GM19397 (cell line): ENCODE results near the gene DLST.
A peak's percentile ranks its signal among the peaks of the same experiment; 100 is the strongest.

Experiments
- ATAC-seq: cut with Tn5 transposase; IDR thresholded peaks from one replicate; pipeline ENCODE4 v1.9.1; 2021; ENCODE audit warnings: mild to moderate bottlenecking, moderate library complexity; ENCODE audit not compliant: unreplicated experiment

Gene DLST

GRCh38 chr14:74859757-74860552 lies 21.8 kb upstream of the DLST start:
- ATAC-seq: no peak

DNA sequence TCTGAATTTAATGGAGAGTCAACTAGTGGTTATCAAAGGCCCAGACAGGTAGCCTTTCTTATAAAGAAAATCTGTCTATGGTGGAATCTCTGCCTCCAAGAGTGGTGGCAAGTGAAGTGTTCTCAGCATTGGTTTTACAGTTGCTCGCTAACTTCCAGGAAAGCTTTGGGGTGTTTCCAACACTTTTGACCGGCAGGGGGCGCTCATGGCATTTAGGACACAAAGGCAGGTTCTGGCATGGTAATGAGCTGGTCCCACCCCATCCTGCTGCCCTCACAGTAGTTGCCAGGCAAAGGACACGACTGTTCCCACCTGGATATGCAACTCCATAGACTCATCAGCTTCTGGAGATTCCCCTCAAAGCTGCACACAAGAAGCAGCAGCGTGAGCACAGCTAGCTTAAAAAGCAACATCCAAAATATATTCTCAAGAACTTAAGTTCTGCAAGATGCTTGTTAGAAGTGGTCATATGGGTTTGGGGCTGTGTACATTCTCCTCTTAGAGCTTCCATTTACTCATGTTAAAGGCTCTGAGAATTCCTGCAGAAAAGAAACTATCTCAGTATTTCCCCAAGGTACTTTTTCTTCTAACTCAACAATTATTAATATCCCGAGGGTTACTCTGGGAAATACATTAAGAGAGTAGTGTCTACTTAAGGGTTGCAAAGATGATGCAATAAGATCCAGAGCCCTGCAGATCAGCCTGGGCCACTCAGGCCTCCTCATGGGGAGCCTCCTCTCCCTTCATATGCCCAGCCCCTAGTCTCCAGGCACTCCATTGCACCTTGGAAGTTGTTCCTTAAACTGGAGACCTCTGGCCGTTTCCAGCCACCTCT lies 20.6 kb upstream of the DLST start:
- no peak for ATAC-seq

GRCh38 chr14:74861734-74862090 lies 20.0 kb upstream of the DLST start:
- no peak for ATAC-seq

- ATAC-seq: no peak
Measured at GRCh38 chr14:74863274-74863673, 18.4 kb upstream of the DLST start.

DNA sequence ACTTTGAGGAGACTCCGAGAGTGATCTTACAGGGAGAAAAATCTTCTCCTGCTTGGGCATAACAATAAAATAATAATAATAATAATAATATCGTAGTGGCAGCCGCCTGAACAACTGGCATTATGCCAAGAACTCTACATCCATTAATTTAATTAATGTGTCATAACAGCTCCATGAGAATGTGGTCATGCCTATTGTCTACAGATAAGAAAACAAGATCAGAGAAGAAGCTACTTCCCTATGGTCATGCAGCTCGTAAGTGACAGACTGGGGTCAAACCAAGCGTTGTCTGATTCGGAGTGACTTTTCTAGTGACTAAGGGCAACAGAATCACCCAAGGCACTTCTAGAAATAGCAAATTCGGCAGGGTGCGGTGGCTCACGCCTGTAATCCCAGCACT lies 17.5 kb upstream of the DLST start:
- no peak for ATAC-seq

DNA sequence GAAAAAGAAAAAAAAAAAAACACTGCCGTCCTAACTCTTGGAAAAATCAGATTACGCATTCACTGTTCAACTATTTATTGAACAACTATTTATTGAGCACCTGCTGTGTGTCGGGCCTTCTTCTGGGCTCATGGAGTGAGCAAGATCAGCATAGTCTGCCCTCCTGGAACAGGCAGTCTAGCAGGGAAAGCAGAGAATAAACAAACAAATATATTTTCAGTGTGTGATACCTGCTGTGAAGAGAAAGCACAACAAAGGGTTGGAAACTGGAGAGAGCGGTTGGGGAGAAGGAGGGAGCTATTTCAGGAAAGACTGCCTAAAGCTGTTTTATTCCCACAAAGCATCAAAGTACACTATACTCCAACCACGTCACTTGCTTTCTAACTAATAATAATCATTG lies 16.6 kb upstream of the DLST start:
- ATAC-seq: no peak

- ATAC-seq: no peak
Measured at GRCh38 chr14:74866708-74867389, 14.9 kb upstream of the DLST start.

- ATAC-seq: no peak
Measured at GRCh38 chr14:74867673-74868072, 14.0 kb upstream of the DLST start.

DNA sequence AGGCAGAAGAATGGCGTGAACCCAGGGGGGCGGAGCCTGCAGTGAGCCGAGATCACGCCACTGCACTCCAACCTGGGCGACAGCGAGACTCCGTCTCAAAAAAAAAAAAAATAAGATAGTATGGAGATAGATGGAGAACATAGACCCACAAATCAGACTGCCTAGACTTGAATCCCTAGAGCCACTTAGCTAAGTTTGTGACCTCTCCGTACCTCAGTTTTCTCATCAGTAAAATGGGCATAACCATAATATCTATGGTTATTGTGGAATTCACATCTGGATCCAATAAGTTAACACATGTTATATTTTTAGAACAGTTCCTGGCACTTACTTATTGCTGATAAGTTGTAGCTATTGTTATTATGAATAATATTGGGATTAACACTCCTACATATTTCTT lies 13.0 kb upstream of the DLST start:
- no peak for ATAC-seq

DNA sequence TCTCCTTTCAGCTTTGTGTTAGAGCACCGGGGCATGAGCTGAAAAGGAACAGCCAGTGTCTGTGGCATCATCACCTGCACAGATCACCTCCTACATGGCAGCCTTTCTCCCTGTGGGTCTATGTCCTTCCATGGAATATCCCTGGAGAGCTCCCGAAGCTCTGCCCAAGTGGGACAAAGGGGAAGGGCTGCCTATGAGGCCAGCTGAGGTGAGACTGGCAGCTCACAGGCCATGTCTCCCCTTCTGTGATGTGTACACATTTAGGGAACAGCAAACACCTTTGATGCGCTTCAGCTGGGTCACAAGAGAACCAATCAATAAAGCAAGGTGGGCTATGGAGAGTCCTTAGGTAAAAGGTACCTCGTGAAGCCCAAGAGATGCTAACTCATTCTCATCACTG lies 9.9 kb upstream of the DLST start:
- no peak for ATAC-seq

GRCh38 chr14:74875204-74875603 lies 6.5 kb upstream of the DLST start:
- no peak for ATAC-seq

DNA sequence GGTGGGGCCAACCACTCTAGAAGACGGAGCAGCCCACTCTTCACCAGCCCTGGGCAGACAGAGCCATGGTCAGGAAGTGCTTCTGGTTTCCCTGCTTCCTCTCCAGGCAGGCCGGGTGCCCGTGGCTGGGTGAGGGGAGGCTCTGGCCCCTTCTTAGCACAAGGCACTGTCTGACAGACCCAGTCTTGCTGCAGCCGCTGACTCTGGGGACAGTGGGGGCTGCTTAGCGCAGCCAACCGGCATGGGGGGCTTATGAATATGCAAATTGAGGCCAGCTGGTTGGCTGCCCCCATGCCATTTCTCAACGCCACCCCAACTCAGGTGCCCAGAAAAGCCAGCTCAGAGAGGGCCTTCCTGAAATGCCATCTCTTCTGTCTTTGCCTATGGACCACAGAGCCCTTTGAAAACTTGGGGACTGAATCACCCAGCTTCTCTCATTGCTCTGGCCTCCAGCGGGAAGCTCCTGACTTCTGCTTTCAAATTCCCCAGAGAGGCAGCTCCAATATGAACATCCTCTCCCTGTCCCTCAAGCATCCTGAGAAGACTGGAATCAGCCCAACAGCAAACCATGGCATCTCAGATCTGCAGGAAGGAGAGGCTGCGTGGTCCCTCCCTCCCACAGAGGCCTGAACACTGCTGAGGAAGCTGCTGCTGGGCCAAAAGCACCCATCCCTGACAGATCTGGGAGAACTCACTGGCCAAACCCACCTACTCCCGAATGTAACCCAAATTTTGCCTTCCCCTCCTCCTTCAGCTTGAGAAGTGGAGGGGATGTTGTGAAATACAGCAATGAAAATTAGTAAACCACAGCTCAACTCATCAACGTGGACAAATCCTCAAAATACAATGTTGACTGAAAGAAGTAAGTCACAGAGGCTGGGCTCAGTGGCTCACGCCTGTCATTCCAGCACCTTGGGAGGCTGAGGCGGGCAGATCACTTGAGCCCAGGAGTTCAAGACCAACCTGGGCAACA lies 5.5 kb upstream of the DLST start, which contains the start of gene PROX2:
PROX2 (minus strand) TSS at position 205 of the 973 bp plus-strand sequence. CDS start 12,311 bp downstream, outside the sequence.
- ATAC-seq: no peak

- ATAC-seq: no peak
Measured at GRCh38 chr14:74879427-74880182, 2.1 kb upstream of the DLST start.

DNA sequence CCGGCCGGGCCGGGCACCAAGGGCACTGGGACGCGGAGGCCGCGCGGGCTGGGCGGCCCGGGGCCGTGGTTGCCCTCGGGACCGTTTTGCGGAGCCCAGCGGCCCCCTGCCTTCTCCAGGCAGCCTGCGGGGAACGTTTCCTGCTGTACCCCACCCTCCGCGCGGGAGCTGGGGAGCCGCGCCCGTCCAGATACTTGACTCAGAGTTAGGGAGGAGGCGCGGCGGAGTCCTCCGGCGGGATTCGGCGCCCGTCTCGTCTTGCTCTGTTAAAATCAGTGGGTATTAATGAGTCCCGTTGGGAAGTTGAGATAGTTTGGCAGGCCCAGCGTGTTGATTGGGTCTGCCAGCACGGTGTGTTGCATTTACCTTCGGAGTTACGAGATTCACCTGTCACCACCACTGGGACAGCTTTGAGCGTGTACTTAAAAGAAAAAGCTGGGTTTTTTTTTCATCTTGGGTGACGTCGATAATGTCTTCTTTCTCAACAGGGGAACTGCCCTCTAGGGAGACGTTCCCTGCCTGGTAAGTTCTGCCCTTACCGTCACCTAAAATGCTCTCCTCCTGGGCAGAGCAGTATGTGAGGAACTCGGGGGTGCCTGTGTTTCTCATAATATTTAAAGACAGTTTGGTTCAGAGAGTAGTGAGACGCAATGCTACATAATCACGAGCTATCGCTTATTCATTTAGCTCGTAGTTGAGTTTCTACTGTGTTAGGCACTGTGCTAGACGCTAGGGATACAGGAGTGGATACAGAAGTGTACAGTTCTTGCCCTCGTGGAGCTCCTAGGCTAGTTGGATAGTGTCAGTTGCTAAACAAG lies 596 bp downstream of the DLST start:
- ATAC-seq: peak; percentile 38

DNA sequence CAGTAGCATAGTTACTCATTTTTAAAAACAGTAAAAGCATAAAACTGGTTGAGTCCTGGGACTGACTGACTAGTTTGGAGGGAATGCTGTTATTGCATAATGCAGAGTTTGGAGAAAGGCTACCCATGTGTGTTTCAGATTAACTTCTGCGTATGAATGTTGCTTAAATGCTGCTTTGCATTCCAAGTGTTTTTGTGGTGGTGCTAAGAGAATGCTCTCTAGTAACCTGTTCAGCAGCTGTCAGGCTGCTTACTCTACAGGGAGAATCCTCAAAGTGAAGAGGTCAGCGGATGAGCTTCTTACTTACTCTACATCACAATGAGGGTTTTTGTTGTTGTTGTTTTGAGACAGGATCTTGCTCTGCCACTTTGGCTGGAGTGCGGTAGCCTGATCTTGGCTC lies 4.3 kb downstream of the DLST start:
- no peak for ATAC-seq

DNA sequence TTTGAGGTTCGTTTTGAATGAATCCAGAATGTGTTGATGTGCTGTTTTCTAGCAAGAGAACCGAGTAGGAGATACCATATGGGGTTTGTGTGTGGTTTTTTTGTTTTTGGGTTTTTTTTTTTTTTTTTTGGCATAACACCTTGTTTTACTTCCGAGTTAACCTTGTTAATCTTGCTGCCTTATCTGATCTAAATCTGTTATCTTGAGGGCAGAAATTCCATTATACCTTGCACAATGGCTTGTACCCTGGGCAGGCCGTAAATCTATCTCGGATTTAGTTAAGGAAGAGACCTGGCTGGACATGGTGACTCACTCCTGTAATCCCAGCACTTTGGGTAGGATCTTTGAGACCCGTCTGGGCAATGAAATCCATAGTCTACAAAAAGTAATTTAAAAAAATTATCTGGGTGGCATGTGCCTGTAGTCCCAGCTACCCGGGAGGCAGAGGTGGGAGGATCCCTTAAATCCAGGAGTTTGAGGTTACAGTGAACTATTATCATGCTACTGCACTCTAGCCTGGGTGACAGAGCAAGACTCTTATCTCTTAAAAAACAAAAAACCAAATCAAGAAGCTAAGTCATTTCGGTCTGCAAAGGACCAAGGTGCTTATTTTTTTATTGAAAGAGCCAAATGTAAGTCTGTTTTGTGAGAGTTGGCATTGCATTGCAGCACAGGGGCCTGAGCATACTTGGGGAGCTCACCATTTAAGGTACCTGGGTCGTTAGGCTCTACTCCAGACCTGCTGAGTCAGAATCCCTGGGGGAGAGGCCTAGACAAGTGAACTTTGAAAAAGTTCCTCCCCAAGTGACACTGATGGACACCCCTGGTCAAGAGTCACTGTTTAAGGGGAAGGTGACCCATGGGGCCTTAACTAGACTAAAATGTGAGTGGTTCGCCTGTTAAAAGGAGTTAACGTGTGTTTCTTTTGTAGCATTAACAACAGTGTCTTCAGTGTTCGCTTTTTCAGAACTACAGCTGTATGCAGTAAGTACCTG lies 6.7 kb downstream of the DLST start:
- ATAC-seq: no peak

GRCh38 chr14:74890262-74890661 lies 8.5 kb downstream of the DLST start:
- no peak for ATAC-seq

- ATAC-seq: no peak
Measured at GRCh38 chr14:74891870-74892269, 10.2 kb downstream of the DLST start.
